Uterus (tissue), 4 donors: ENCODE measurements around the gene KRT73. TPM values are rescaled to one million over a fixed set of nuclear protein-coding genes. Genes with fewer than 3 reads are reported as not detected.

ENCODE experiments used
- DNase-seq, 2 donors: peaks; one replicate each; pipeline ENCODE4 v3.0.0-alpha.2; 2019 to 2020
- H3K27ac ChIP-seq, 2 donors: fragments of 200-600 bp; sonication (generic); 1 replicate in 1 of 2; 2 replicates in 1 of 2; pipeline ENCODE4 v1.5.1; 2016 to 2018
- H3K27me3 ChIP-seq, 2 donors: fragments of 200-600 bp; sonication (generic); one replicate each; pipeline ENCODE4 v1.5.1; 2018 to 2019; ENCODE audit warnings: control low read depth in 1 of 2
- H3K36me3 ChIP-seq, 2 donors: fragments of 200-600 bp; sonication (generic); one replicate each; pipeline ENCODE4 v1.5.1; 2019; ENCODE audit warnings: control low read depth in 1 of 2
- H3K4me1 ChIP-seq, 2 donors: fragments of 200-600 bp; sonication (generic); one replicate each; pipeline ENCODE4 v1.5.1; 2018 to 2019; ENCODE audit warnings: control low read depth in 1 of 2
- H3K4me3 ChIP-seq, 2 donors: fragments of 200-600 bp; sonication (generic); 1 replicate in 1 of 2; 2 replicates in 1 of 2; pipeline ENCODE4 v1.5.1; 2018 to 2019; ENCODE audit warnings: mild to moderate bottlenecking in 1 of 2
- H3K9me3 ChIP-seq, 2 donors: fragments of 200-600 bp; sonication (generic); one replicate each; pipeline ENCODE4 v1.5.1; 2019; ENCODE audit warnings: control low read depth in 1 of 2
- CTCF ChIP-seq, 4 experiments: fragments of 200-600 bp in 2 of 4; fragments of 450-650 bp in 2 of 4; sonication (generic) in 2 of 4; IDR thresholded peaks; one replicate each; pipeline ENCODE4 v1.5.1; 2016 to 2019; ENCODE audit warnings: antibody characterized with exemption in 4 of 4, mild to moderate bottlenecking in 2 of 4, moderate library complexity in 1 of 4
- POLR2A ChIP-seq, 2 donors: fragments of 450-650 bp; IDR thresholded peaks; one replicate each; pipeline ENCODE4 v1.6.1; 2016; ENCODE audit warnings: antibody characterized with exemption in 2 of 2, mild to moderate bottlenecking in 1 of 2, moderate library complexity in 1 of 2
- intact Hi-C: fragments of 100-400 bp; cut with DNase I; formaldehyde crosslinking; loops from one replicate; pipeline ENCODE4 v1.15.1; 2023; ENCODE audit warnings: low total_unique reads
- total RNA-seq, 4 donors: library from RNA; depleted of rRNA in 3 of 4; stranded (reverse); fragments of >200 nt in 3 of 4; gene quantifications; one replicate each; pipeline versions ENCODE4 v1.1.0 to v1.2.4, GENCODE V29; 2014 to 2023
- donor health status: DM: yes; HTN: yes; CAD: no.

Gene KRT73
- total RNA-seq, 4 donors from 2014 or later = not detected

GRCh38 chr12:52636189-52636588, 17.8 kb upstream of the KRT73 start:
- no peaks in the 10 kb centered on the region for H3K4me1 ChIP-seq
- no peak overlapping the region for H3K4me3 ChIP-seq
- DNase-seq = no peak
- no peaks in the 10 kb centered on the region for H3K27me3 ChIP-seq
- intact Hi-C loops = no loop called here
- no peaks in the 10 kb centered on the region for H3K9me3 ChIP-seq
- H3K36me3 ChIP-seq = no peaks in the 10 kb centered on the region
- H3K27ac ChIP-seq = no peak overlapping the region
- no peak for TF ChIP-seq CTCF (IDR thresholded peaks at IDR 0.05)
- TF ChIP-seq POLR2A (IDR thresholded peaks at IDR 0.05) = no peak

GRCh38 chr12:52634266-52635056, 16.1 kb upstream of the KRT73 start:
- Histone ChIP-seq H3K4me3 (no peak overlapping the region), H3K9me3 (no peaks in the 10 kb centered on the region), H3K27ac (no peak overlapping the region), H3K4me1 (no peaks in the 10 kb centered on the region), H3K27me3 (no peaks in the 10 kb centered on the region), H3K36me3 (no peaks in the 10 kb centered on the region)
- intact Hi-C loops = no loop called here
- DNase-seq = no peak
- TF ChIP-seq CTCF (IDR thresholded peaks at IDR 0.05) (no peak), POLR2A (IDR thresholded peaks at IDR 0.05) (no peak)

- Histone ChIP-seq H3K9me3 (no peaks in the 10 kb centered on the region), H3K27me3 (no peaks in the 10 kb centered on the region), H3K36me3 (no peaks in the 10 kb centered on the region), H3K4me1 (no peaks in the 10 kb centered on the region), H3K27ac (no peak overlapping the region), H3K4me3 (no peak overlapping the region)
- intact Hi-C loops = no loop called here
- no peak for DNase-seq
- TF ChIP-seq CTCF (IDR thresholded peaks at IDR 0.05) = no peak
- no peak for TF ChIP-seq POLR2A (IDR thresholded peaks at IDR 0.05)
These were observed 15.0 kb upstream of the KRT73 start for GRCh38 chr12:52633383-52633782.

- no peak for DNase-seq
- H3K4me3 ChIP-seq = no peak overlapping the region
- no peaks in the 10 kb centered on the region for H3K9me3 ChIP-seq
- no peaks in the 10 kb centered on the region for H3K4me1 ChIP-seq
- no peaks in the 10 kb centered on the region for H3K27me3 ChIP-seq
- no peak overlapping the region for H3K27ac ChIP-seq
- TF ChIP-seq CTCF (IDR thresholded peaks at IDR 0.05) (no peak), POLR2A (IDR thresholded peaks at IDR 0.05) (no peak)
- intact Hi-C loops = no loop called here
- no peaks in the 10 kb centered on the region for H3K36me3 ChIP-seq
These were observed 14.3 kb upstream of the KRT73 start for GRCh38 chr12:52632656-52633055.

GRCh38 chr12:52631676-52632459, 13.5 kb upstream of the KRT73 start:
- no peak overlapping the region for H3K4me3 ChIP-seq
- H3K27me3 ChIP-seq = no peaks in the 10 kb centered on the region
- H3K27ac ChIP-seq = no peak overlapping the region
- H3K9me3 ChIP-seq = no peaks in the 10 kb centered on the region
- TF ChIP-seq CTCF (IDR thresholded peaks at IDR 0.05) (no peak), POLR2A (IDR thresholded peaks at IDR 0.05) (no peak)
- no peaks in the 10 kb centered on the region for H3K4me1 ChIP-seq
- DNase-seq = no peak
- intact Hi-C loops = no loop called here
- no peaks in the 10 kb centered on the region for H3K36me3 ChIP-seq
